HG03442 (cell line): ENCODE measurements around the gene CA5A.
"Not testable (repeated sequence)": the region's sequence is repeated elsewhere in the genome, so short reads cannot be mapped to it uniquely, and the experiment has no call there.

Source experiments
- ATAC-seq: cut with Tn5 transposase; IDR thresholded peaks from one replicate; pipeline ENCODE4 v1.9.1; 2021; ENCODE audit warnings: mild to moderate bottlenecking, moderate library complexity; ENCODE audit not compliant: unreplicated experiment

The CA5A gene

GRCh38 chr16:87870418-87871291 lies 65.7 kb downstream of the CA5A start:
- not testable (repeated sequence) for ATAC-seq

GRCh38 chr16:87869879-87870417 lies 66.4 kb downstream of the CA5A start:
- ATAC-seq = not testable (repeated sequence)

GRCh38 chr16:87869061-87869878 lies 67.1 kb downstream of the CA5A start, which contains the start of gene SLC7A5:
TSS of gene SLC7A5 (minus strand) at chr16:87869507. CDS start at chr16:87869422, 85 bp downstream.
- peak; percentile 41 for ATAC-seq

GRCh38 chr16:87868254-87869029 lies 67.9 kb downstream of the CA5A start:
- ATAC-seq = not testable (repeated sequence)

GRCh38 chr16:87865902-87866555 lies 70.3 kb downstream of the CA5A start:
- not testable (repeated sequence) for ATAC-seq

- no peak for ATAC-seq
Measured at GRCh38 chr16:87864331-87864989, 71.9 kb downstream of the CA5A start.

GRCh38 chr16:87863327-87863635 lies 73.0 kb downstream of the CA5A start:
- ATAC-seq = not testable (repeated sequence)

GRCh38 chr16:87862597-87863326 lies 73.6 kb downstream of the CA5A start:
- ATAC-seq = not testable (repeated sequence)

GRCh38 chr16:87861300-87862099 lies 74.8 kb downstream of the CA5A start:
- not testable (repeated sequence) for ATAC-seq

- no peak for ATAC-seq
Measured at GRCh38 chr16:87860553-87861299, 75.6 kb downstream of the CA5A start.

GRCh38 chr16:87858151-87858993 lies 78.0 kb downstream of the CA5A start:
- ATAC-seq = not testable (repeated sequence)

- no peak for ATAC-seq
Measured at GRCh38 chr16:87856791-87857228, 79.5 kb downstream of the CA5A start.

GRCh38 chr16:87855852-87856715 lies 80.2 kb downstream of the CA5A start:
- no peak for ATAC-seq

- no peak for ATAC-seq
Measured at GRCh38 chr16:87854907-87855683, 81.2 kb downstream of the CA5A start.
